Aorta (tissue), 5 donors: ENCODE results near the gene PODN. TPM values are rescaled to one million over a fixed set of nuclear protein-coding genes. Genes with fewer than 3 reads are reported as not detected.

Source experiments
- ATAC-seq: fragments of 200-7000 bp; cut with Tn5 transposase; one replicate; pipeline ENCODE4 v1.9.1; 2022; ENCODE audit warnings: moderate library complexity; ENCODE audit not compliant: low FRiP score
- DNase-seq, 2 donors: peaks; one replicate each; pipeline ENCODE4 v3.0.0-alpha.2; 2020
- H3K27ac ChIP-seq, 2 donors: one replicate each; pipeline ENCODE4 v1.5.1; 2013; ENCODE audit warnings: low read length in 2 of 2, mild to moderate bottlenecking in 2 of 2, moderate library complexity in 2 of 2, control low read depth in 1 of 2, inconsistent platforms in 1 of 2, low read depth in 1 of 2
- H3K27me3 ChIP-seq, 2 donors: one replicate each; pipeline ENCODE4 v1.6.1; 2013; ENCODE audit warnings: control low read depth in 1 of 2, low read length in 1 of 2, mild to moderate bottlenecking in 1 of 2, moderate library complexity in 1 of 2; ENCODE audit not compliant: insufficient read depth in 2 of 2, control insufficient read depth in 1 of 2
- H3K36me3 ChIP-seq, 2 donors: one replicate each; pipeline ENCODE4 v1.6.1; 2013; ENCODE audit warnings: control low read depth in 1 of 2, low read length in 1 of 2, mild to moderate bottlenecking in 1 of 2; ENCODE audit not compliant: insufficient read depth in 2 of 2, control insufficient read depth in 1 of 2
- H3K4me1 ChIP-seq, 2 donors: one replicate each; pipeline ENCODE4 v1.6.1; 2013; ENCODE audit warnings: low read length in 2 of 2, control low read depth in 1 of 2, mild to moderate bottlenecking in 1 of 2, moderate library complexity in 1 of 2; ENCODE audit not compliant: insufficient read depth in 2 of 2, control insufficient read depth in 1 of 2
- H3K4me3 ChIP-seq, 2 donors: one replicate each; pipeline ENCODE4 v1.5.1; 2013; ENCODE audit warnings: low read length in 2 of 2, control low read depth in 1 of 2, mild to moderate bottlenecking in 1 of 2
- H3K9me3 ChIP-seq: one replicate; pipeline ENCODE4 v1.6.1; 2013; ENCODE audit warnings: mild to moderate bottlenecking, low read length; ENCODE audit not compliant: control insufficient read depth
- WGBS, 2 donors: extraction: QIAGEN DNeasy Blood & Tissue Kit; methylation state at CpG; one replicate each; pipeline ENCODE4 v1.1.7; 2013; 5-methylcytosine and 5-hydroxymethylcytosine counted together
- intact Hi-C, 2 donors: fragments of 100-400 bp; cut with DNase I; formaldehyde crosslinking; loops; one replicate each; pipeline versions ENCODE4 v1.14.2 to v1.15.0; 2022
- polyA plus RNA-seq, 2 donors: library from polyadenylated mRNA; stranded (reverse); fragments of 200-250 nt; gene quantifications; one replicate each; pipeline ENCODE4 v1.2.3, GENCODE V29; 2013
- total RNA-seq, 2 donors: library from RNA; stranded (reverse); fragmentation: NEBNext Ultra II Directional; extraction: Animal tissue kit (Norgen Biotek cat#: 25700); gene quantifications; one replicate each; pipeline ENCODE4 v1.2.1, GENCODE V29; 2021
- donor health status: healthy with polysubstance abuse.
- donor health status: Bipolar disorder and iron deficiency.
- donor health status: DM: no; HTN: no; CAD: no.
- donor health status: DM: no; HTN: no; CAD: no.
- donor health status: DM: yes; HTN: yes; CAD: no.

The PODN gene
- total and polyA plus RNA-seq, 4 donors, result 14.3 to 152 (median 53.8) TPM

GRCh38 chr1:53047737-53048736, 14.0 kb upstream of the PODN start:
- H3K4me1 ChIP-seq, result peaks cover 0 to 7% of the 10 kb centered on the region in 2 donors
- DNase-seq, result no peak
- 51 to 59% methylated on average over 5 of the region's 5 CpGs for WGBS, 2 donors
- no peaks in the 10 kb centered on the region for H3K27me3 ChIP-seq
- intact Hi-C loops, result no loop called here
- H3K27ac ChIP-seq, result no peak overlapping the region
- no peak overlapping the region for H3K4me3 ChIP-seq
- H3K9me3 ChIP-seq, result no peaks in the 10 kb centered on the region
- ATAC-seq, result no peak
- H3K36me3 ChIP-seq, result peaks cover 0 to 3% of the 10 kb centered on the region in 2 donors

- H3K36me3 ChIP-seq, result peaks cover 2 to 3% of the 10 kb centered on the region in 2 donors
- H3K4me1 ChIP-seq, result peaks cover 0 to 7% of the 10 kb centered on the region in 2 donors
- 58 to 59% methylated on average over 3 of the region's 3 CpGs for WGBS, 2 donors
- H3K27ac ChIP-seq, result peak overlapping the region in 1 of 2 donors; percentile 40
- intact Hi-C loops, result no loop called here
- H3K4me3 ChIP-seq, result no peak overlapping the region
- no peaks in the 10 kb centered on the region for H3K27me3 ChIP-seq
- DNase-seq (no peak), ATAC-seq (peak; percentile 42)
- no peaks in the 10 kb centered on the region for H3K9me3 ChIP-seq
Measured at GRCh38 chr1:53048960-53049573, 12.9 kb upstream of the PODN start.

GRCh38 chr1:53049574-53049967, 12.4 kb upstream of the PODN start:
- Histone ChIP-seq H3K27me3 (no peaks in the 10 kb centered on the region), H3K9me3 (no peaks in the 10 kb centered on the region), H3K27ac (no peak overlapping the region), H3K36me3 (peaks cover 2 to 5% of the 10 kb centered on the region in 2 donors), H3K4me3 (no peak overlapping the region), H3K4me1 (peaks cover 0 to 7% of the 10 kb centered on the region in 2 donors)
- ATAC-seq (no peak), DNase-seq (no peak)
- intact Hi-C loops, result no loop called here
- WGBS, 2 donors, result 61 to 62% methylated on average over 3 of the region's 3 CpGs

- H3K4me1 ChIP-seq, result peaks cover 0 to 7% of the 10 kb centered on the region in 2 donors
- H3K36me3 ChIP-seq, result peaks cover 2 to 5% of the 10 kb centered on the region in 2 donors
- DNase-seq, result no peak
- peak; percentile 46 for ATAC-seq
- no peaks in the 10 kb centered on the region for H3K9me3 ChIP-seq
- intact Hi-C loops, result no loop called here
- H3K27me3 ChIP-seq, result no peaks in the 10 kb centered on the region
- peak overlapping the region in 1 of 2 donors; percentile 28 for H3K27ac ChIP-seq
- H3K4me3 ChIP-seq, result no peak overlapping the region
- WGBS, 2 donors, result 6 to 30% methylated on average over 2 of the region's 2 CpGs
Measured at GRCh38 chr1:53050310-53050709, 11.7 kb upstream of the PODN start.

GRCh38 chr1:53051676-53052075, 10.3 kb upstream of the PODN start:
- Histone ChIP-seq H3K27me3 (no peaks in the 10 kb centered on the region), H3K4me3 (no peak overlapping the region), H3K4me1 (peaks cover 0 to 7% of the 10 kb centered on the region in 2 donors), H3K9me3 (no peaks in the 10 kb centered on the region), H3K27ac (no peak overlapping the region), H3K36me3 (peaks cover 2 to 5% of the 10 kb centered on the region in 2 donors)
- DNase-seq (no peak), ATAC-seq (no peak)
- WGBS, 2 donors, result 21 to 33% methylated on average over 1 of the region's 1 CpG
- intact Hi-C loops, result no loop called here

GRCh38 chr1:53057127-53057526, 4.9 kb upstream of the PODN start:
- Histone ChIP-seq H3K4me1 (no peaks in the 10 kb centered on the region), H3K4me3 (no peak overlapping the region), H3K27ac (no peak overlapping the region), H3K27me3 (no peaks in the 10 kb centered on the region), H3K36me3 (peaks cover 2% of the 10 kb centered on the region in 2 donors), H3K9me3 (no peaks in the 10 kb centered on the region)
- WGBS, 2 donors, result 4 to 20% methylated on average over 2 of the region's 2 CpGs
- no peak for DNase-seq
- peak; percentile 23 for ATAC-seq
- intact Hi-C loops, result no loop called here

- H3K36me3 ChIP-seq, result no peaks in the 10 kb centered on the region
- no peak for ATAC-seq
- H3K4me3 ChIP-seq, result no peak overlapping the region
- H3K9me3 ChIP-seq, result no peaks in the 10 kb centered on the region
- H3K27me3 ChIP-seq, result no peaks in the 10 kb centered on the region
- no peak overlapping the region for H3K27ac ChIP-seq
- WGBS, 2 donors, result 55 to 70% methylated on average over 1 of the region's 1 CpG
- intact Hi-C loops, result loop anchor here (5.0 to 10.0 kb wide), 2 partner anchors 114 to 122 kb away; no protein-coding TSS in a partner anchor
- DNase-seq, result peak in 1 of 2 donors; percentile 45
- H3K4me1 ChIP-seq, result no peaks in the 10 kb centered on the region
Measured at GRCh38 chr1:53060579-53060978, 1.4 kb upstream of the PODN start.

- Histone ChIP-seq H3K27ac (no peak overlapping the region), H3K4me3 (peak overlapping the region; percentile 24 to 64), H3K4me1 (no peaks in the 10 kb centered on the region), H3K9me3 (no peaks in the 10 kb centered on the region), H3K36me3 (no peaks in the 10 kb centered on the region), H3K27me3 (no peaks in the 10 kb centered on the region)
- ATAC-seq (peak; percentile 61), DNase-seq (peak in 1 of 2 donors; percentile 68)
- WGBS, 2 donors, result 30% methylated on average over 19 of the region's 19 CpGs
- intact Hi-C loops, result loop anchor here (5.0 to 10.0 kb wide), 2 partner anchors 114 to 121 kb away; no protein-coding TSS in a partner anchor
Measured at GRCh38 chr1:53061123-53061858, 722 bp upstream of the PODN start.
